Measurements from ENCODE around the gene FOXJ3. TPM values are rescaled to one million over a fixed set of nuclear protein-coding genes. Genes with fewer than 3 reads are reported as not detected.

The FOXJ3 gene
- total RNA-seq, 1 experiment from 2014 or later, result 51.1 TPM

DNA sequence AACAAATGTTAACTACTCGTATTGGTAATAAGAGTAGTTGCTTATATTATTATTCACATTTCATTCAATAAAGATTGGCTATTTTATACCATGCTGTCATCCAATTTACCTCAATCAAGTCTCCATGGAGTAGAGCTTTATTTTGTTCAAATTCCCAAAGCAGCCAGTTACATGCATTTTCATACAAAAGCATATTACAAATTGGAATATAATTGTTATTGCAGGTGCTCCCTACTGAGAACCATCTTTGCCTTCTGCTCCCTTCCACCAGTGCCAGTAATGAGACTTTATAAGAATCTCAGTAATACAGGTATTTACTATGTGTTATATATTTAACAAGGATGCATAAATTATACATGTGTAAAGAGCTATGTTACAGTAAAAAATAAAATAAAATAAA lies 54.2 kb downstream of the FOXJ3 start:
- no peak for ATAC-seq
- TF ChIP-seq SP1 (IDR thresholded peaks at IDR 0.05; ENCODE audit: low read depth) (no peak), ZNF274 (IDR thresholded peaks at IDR 0.05; ENCODE audit: low read depth, low read length) (no peak), ELF1 (IDR thresholded peaks at IDR 0.05; ENCODE audit: borderline replicate concordance, low read depth) (no peak), CEBPB (IDR thresholded peaks at IDR 0.05; ENCODE audit: low read depth) (no peak)
- TF ChIP-seq, protein P1, sequence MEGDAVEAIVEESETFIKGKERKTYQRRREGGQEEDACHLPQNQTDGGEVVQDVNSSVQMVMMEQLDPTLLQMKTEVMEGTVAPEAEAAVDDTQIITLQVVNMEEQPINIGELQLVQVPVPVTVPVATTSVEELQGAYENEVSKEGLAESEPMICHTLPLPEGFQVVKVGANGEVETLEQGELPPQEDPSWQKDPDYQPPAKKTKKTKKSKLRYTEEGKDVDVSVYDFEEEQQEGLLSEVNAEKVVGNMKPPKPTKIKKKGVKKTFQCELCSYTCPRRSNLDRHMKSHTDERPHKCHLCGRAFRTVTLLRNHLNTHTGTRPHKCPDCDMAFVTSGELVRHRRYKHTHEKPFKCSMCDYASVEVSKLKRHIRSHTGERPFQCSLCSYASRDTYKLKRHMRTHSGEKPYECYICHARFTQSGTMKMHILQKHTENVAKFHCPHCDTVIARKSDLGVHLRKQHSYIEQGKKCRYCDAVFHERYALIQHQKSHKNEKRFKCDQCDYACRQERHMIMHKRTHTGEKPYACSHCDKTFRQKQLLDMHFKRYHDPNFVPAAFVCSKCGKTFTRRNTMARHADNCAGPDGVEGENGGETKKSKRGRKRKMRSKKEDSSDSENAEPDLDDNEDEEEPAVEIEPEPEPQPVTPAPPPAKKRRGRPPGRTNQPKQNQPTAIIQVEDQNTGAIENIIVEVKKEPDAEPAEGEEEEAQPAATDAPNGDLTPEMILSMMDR (IDR thresholded peaks at IDR 0.05 in 2 of 3, conservative IDR thresholded peaks at IDR 0.05 in 1 of 3; ENCODE audit: borderline replicate concordance in 1 of 3, insufficient read depth in 1 of 3, low read depth in 2 of 3, low read length in 2 of 3), result no peak
- intact Hi-C loops (cut with micrococcal nuclease), result no loop called here
- POLR2A ChIA-PET, result no interaction called here
- RAD21 ChIA-PET (ENCODE audit: low non-redundant PET in 1 of 2, low total read pairs in 2 of 2, uncharacterized antibody in 2 of 2, unreplicated experiment in 2 of 2), result no interaction called here
- BruUV-seq (replicated peaks), result no TSS peak
- Histone ChIP-seq H2AFZ (ENCODE audit: low read depth, low read length, poor library complexity, severe bottlenecking) (no peak overlapping the region), H3K4me3 (replicated peaks in 1 of 2; ENCODE audit: low read depth in 1 of 2, low read length in 2 of 2) (no peak overlapping the region), H3K9me3 (ENCODE audit: control insufficient read depth in 1 of 2, insufficient read depth in 1 of 2, low read depth in 1 of 2, low read length in 2 of 2) (no peaks in the 10 kb centered on the region), H3K9ac (ENCODE audit: low read length) (no peak overlapping the region), H3K27me3 (ENCODE audit: insufficient read depth, low read length) (no peaks in the 10 kb centered on the region), H4K20me1 (ENCODE audit: insufficient read depth) (peaks cover 27% of the 10 kb centered on the region; the same call in 1 of the 2 replicates), H3K4me1 (ENCODE audit: control insufficient read depth in 1 of 2, insufficient read depth in 2 of 2, low read length in 2 of 2) (0 out of 4 replicates have a peak, but pooled peaks cover 0 to 6% of the 10 kb centered on the region in 2 experiments), H3K4me2 (ENCODE audit: low read length) (no peak overlapping the region), H3K9me2 (ENCODE audit: insufficient read depth) (no peaks in the 10 kb centered on the region), H3K27ac (ENCODE audit: low read depth, low read length) (no peak overlapping the region), H3K79me2 (ENCODE audit: insufficient read depth, low read length) (peaks cover 88% of the 10 kb centered on the region), H3K36me3 (ENCODE audit: control insufficient read depth in 1 of 2, insufficient read depth in 2 of 2, low read length in 2 of 2) (no peaks in the 10 kb centered on the region)
- no peak for DNase-seq (ENCODE audit: low read depth, low spot score)
- CTCF ChIA-PET, result no interaction called here

DNA sequence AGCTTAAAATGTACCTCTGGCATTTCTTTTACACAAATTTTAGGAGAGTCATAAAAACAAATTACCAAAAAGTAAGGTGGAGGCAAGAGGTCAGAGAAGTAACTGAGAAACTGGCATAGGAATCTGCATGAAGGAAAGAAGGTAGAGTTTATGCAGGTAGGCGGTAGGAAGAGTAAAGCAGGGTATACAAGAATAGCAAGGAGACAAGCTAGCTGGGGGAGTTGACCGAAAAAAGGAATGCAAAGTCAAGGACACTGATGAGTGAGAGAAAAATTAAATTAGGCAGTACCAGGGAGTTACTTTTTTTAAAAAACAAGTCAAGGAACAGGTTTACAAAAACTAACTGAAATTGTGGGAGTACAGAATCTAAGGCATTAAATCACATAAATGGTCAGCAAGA lies 56.0 kb downstream of the FOXJ3 start:
- BruUV-seq (replicated peaks), result no TSS peak
- no peak overlapping the region for H2AFZ ChIP-seq (ENCODE audit: low read depth, low read length, poor library complexity, severe bottlenecking)
- no peaks in the 10 kb centered on the region for H3K9me3 ChIP-seq (ENCODE audit: control insufficient read depth in 1 of 2, insufficient read depth in 1 of 2, low read depth in 1 of 2, low read length in 2 of 2)
- DNase-seq (ENCODE audit: low read depth, low spot score) (no peak), ATAC-seq (no peak)
- no peak overlapping the region for H3K4me3 ChIP-seq (replicated peaks in 1 of 2; ENCODE audit: low read depth in 1 of 2, low read length in 2 of 2)
- H3K27ac ChIP-seq (ENCODE audit: low read depth, low read length), result no peak overlapping the region
- TF ChIP-seq ELF1 (IDR thresholded peaks at IDR 0.05; ENCODE audit: borderline replicate concordance, low read depth), result no peak
- no peak for TF ChIP-seq EZH2 (IDR thresholded peaks at IDR 0.05)
- TF ChIP-seq EGR1 (IDR thresholded peaks at IDR 0.05; ENCODE audit: low read depth), result no peak
- no peak for TF ChIP-seq CBX3 (IDR thresholded peaks at IDR 0.05; ENCODE audit: low read depth)
- TF ChIP-seq JUND (IDR thresholded peaks at IDR 0.05), result no peak
- no peak for TF ChIP-seq EZH2phosphoT487 (IDR thresholded peaks at IDR 0.05; ENCODE audit: borderline replicate concordance)
- no peak for TF ChIP-seq ZNF274 (IDR thresholded peaks at IDR 0.05; ENCODE audit: low read depth, low read length)
- H3K27me3 ChIP-seq (ENCODE audit: insufficient read depth, low read length), result no peaks in the 10 kb centered on the region
- no peaks in the 10 kb centered on the region for H3K36me3 ChIP-seq (ENCODE audit: control insufficient read depth in 1 of 2, insufficient read depth in 2 of 2, low read length in 2 of 2)
- 0 out of 4 replicates have a peak, but pooled peaks cover 0 to 6% of the 10 kb centered on the region in 2 experiments for H3K4me1 ChIP-seq (ENCODE audit: control insufficient read depth in 1 of 2, insufficient read depth in 2 of 2, low read length in 2 of 2)
- intact Hi-C loops (cut with micrococcal nuclease), result no loop called here
- no peak overlapping the region for H3K4me2 ChIP-seq (ENCODE audit: low read length)
- H3K9me2 ChIP-seq (ENCODE audit: insufficient read depth), result no peaks in the 10 kb centered on the region
- peaks cover 23% of the 10 kb centered on the region; the same call in 1 of the 2 replicates for H4K20me1 ChIP-seq (ENCODE audit: insufficient read depth)
- CTCF ChIA-PET, result no interaction called here
- peaks cover 93% of the 10 kb centered on the region for H3K79me2 ChIP-seq (ENCODE audit: insufficient read depth, low read length)
- RAD21 ChIA-PET (ENCODE audit: low non-redundant PET in 1 of 2, low total read pairs in 2 of 2, uncharacterized antibody in 2 of 2, unreplicated experiment in 2 of 2), result interaction anchor here in 1 of 2 experiments (0.5 kb wide), 1 partner anchor 267 kb away, joined by 3 read pairs; no protein-coding TSS in a partner anchor
- POLR2A ChIA-PET, result no interaction called here
- no peak overlapping the region for H3K9ac ChIP-seq (ENCODE audit: low read length)
